ENCODE measurements around the gene DUSP22.
"Not testable (repeated sequence)": the region's sequence is repeated elsewhere in the genome, so short reads cannot be mapped to it uniquely, and the experiment has no call there.

The DUSP22 gene

GRCh38 chr6:322940-323729, 30.8 kb downstream of the DUSP22 start:
- DNase-seq (ENCODE audit: low read depth in 2 of 2, low spot score in 1 of 2): no peak

- DNase-seq (ENCODE audit: low read depth in 2 of 2, low spot score in 1 of 2): no peak
These were observed 31.4 kb downstream of the DUSP22 start for GRCh38 chr6:323730-324088.

- no peak for DNase-seq (ENCODE audit: low read depth in 2 of 2, low spot score in 1 of 2)
These were observed 31.9 kb downstream of the DUSP22 start for GRCh38 chr6:324116-324728.

GRCh38 chr6:324729-325125, 32.4 kb downstream of the DUSP22 start:
- no peak for DNase-seq (ENCODE audit: low read depth in 2 of 2, low spot score in 1 of 2)

GRCh38 chr6:325161-325860, 33.0 kb downstream of the DUSP22 start:
- DNase-seq (ENCODE audit: low read depth in 2 of 2, low spot score in 1 of 2): not testable (repeated sequence)

GRCh38 chr6:326066-326465, 33.8 kb downstream of the DUSP22 start:
- not testable (repeated sequence) for DNase-seq (ENCODE audit: low read depth in 2 of 2, low spot score in 1 of 2)

- DNase-seq (ENCODE audit: low read depth in 2 of 2, low spot score in 1 of 2): no peak
These were observed 34.7 kb downstream of the DUSP22 start for GRCh38 chr6:326896-327537.

- DNase-seq (ENCODE audit: low read depth in 2 of 2, low spot score in 1 of 2): no peak
These were observed 35.3 kb downstream of the DUSP22 start for GRCh38 chr6:327538-328116.

- no peak for DNase-seq (ENCODE audit: low read depth in 2 of 2, low spot score in 1 of 2)
These were observed 35.9 kb downstream of the DUSP22 start for GRCh38 chr6:328136-328670.

GRCh38 chr6:328924-329323, 36.6 kb downstream of the DUSP22 start:
- no peak for DNase-seq (ENCODE audit: low read depth in 2 of 2, low spot score in 1 of 2)

GRCh38 chr6:329888-330691, 37.8 kb downstream of the DUSP22 start:
- DNase-seq (ENCODE audit: low read depth in 2 of 2, low spot score in 1 of 2): no peak

GRCh38 chr6:330948-331347, 38.7 kb downstream of the DUSP22 start:
- DNase-seq (ENCODE audit: low read depth in 2 of 2, low spot score in 1 of 2): no peak

GRCh38 chr6:331622-332521, 39.6 kb downstream of the DUSP22 start:
- DNase-seq (ENCODE audit: low read depth in 2 of 2, low spot score in 1 of 2): no peak

GRCh38 chr6:332671-333070, 40.4 kb downstream of the DUSP22 start:
- DNase-seq (ENCODE audit: low read depth in 2 of 2, low spot score in 1 of 2): no peak

GRCh38 chr6:333379-334002, 41.2 kb downstream of the DUSP22 start:
- no peak for DNase-seq (ENCODE audit: low read depth in 2 of 2, low spot score in 1 of 2)

GRCh38 chr6:334536-335510, 42.5 kb downstream of the DUSP22 start:
- no peak for DNase-seq (ENCODE audit: low read depth in 2 of 2, low spot score in 1 of 2)

- DNase-seq (ENCODE audit: low read depth in 2 of 2, low spot score in 1 of 2): no peak
These were observed 43.3 kb downstream of the DUSP22 start for GRCh38 chr6:335572-335971.

Measured in stimulated activated CD8-positive, alpha-beta memory T cell treated with anti-CD3 and anti-CD28 coated beads, Interleukin-4, amount 100 ng/mL, for 4 hours (primary cell).